Measurements from ENCODE around the gene SCCPDH.

DNA sequence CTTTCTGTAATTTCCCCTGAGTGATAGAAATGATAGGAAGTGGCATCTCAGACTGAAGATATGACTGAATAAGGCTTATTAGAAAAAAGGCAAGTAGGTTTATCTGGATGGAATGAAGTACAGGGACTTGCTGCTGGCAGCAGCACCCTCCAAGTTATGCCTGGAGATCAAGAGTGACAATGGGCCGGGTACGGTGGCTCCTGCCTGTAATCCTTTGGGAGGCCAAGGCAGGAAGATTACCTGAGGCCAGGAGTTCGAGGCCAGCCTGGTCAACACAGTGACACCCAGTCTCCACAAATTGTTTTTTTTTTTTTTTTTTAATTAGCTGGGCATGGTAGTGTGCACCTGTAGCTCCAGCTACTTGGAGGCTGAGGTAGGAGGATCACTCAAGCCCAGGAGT, 87.8 kb downstream of the SCCPDH start:
- TF ChIP-seq CTCF (IDR thresholded peaks at IDR 0.05): no peak
- no peak for TF ChIP-seq POLR2A (IDR thresholded peaks at IDR 0.05)

Measured in ovary (tissue), 3 donors.